HG03039 (cell line): ENCODE data around the gene MRPS22.
"Not testable (repeated sequence)": the region's sequence is repeated elsewhere in the genome, so short reads cannot be mapped to it uniquely, and the experiment has no call there.

Experiments used
- ATAC-seq: cut with Tn5 transposase; IDR thresholded peaks from one replicate; pipeline ENCODE4 v1.9.1; 2021; ENCODE audit warnings: mild to moderate bottlenecking, moderate library complexity; ENCODE audit not compliant: unreplicated experiment

Gene MRPS22

GRCh38 chr3:139389552-139390368 is 45.9 kb downstream of the MRPS22 start, which contains the start of gene COPB2:
Gene COPB2, minus strand, starts transcription at chr3:139389647. Its CDS starts 97 bp downstream, at chr3:139389550.
- ATAC-seq, result peak; percentile 99

- ATAC-seq, result no peak
These were observed 50.3 kb downstream of the MRPS22 start for GRCh38 chr3:139394116-139394515.

- no peak for ATAC-seq
These were observed 52.9 kb downstream of the MRPS22 start for GRCh38 chr3:139396707-139397106.

- ATAC-seq, result not testable (repeated sequence)
These were observed 57.3 kb downstream of the MRPS22 start for GRCh38 chr3:139401155-139401554.
